Measurements from ENCODE around the gene HLA-B.

Gene HLA-B

GRCh38 chr6:31402324-31403282 lies 45.6 kb upstream of the HLA-B start:
- DNase-seq (ENCODE audit: low read depth in 1 of 2, low spot score in 1 of 2) = no peak
- peak overlapping the region; percentile 45 for H3K4me3 ChIP-seq (replicated peaks; ENCODE audit: insufficient read depth, low read length)
- no peaks in the 10 kb centered on the region for H3K27me3 ChIP-seq (ENCODE audit: insufficient read depth, poor library complexity, severe bottlenecking)
- TF ChIP-seq SPI1 (IDR thresholded peaks at IDR 0.05; ENCODE audit: borderline replicate concordance, low read depth) (no peak), GABPA (IDR thresholded peaks at IDR 0.05; ENCODE audit: low read depth) (no peak)
- H3K27ac ChIP-seq (replicated peaks) = no peak overlapping the region; the same call in 1 of the 2 replicates

DNA sequence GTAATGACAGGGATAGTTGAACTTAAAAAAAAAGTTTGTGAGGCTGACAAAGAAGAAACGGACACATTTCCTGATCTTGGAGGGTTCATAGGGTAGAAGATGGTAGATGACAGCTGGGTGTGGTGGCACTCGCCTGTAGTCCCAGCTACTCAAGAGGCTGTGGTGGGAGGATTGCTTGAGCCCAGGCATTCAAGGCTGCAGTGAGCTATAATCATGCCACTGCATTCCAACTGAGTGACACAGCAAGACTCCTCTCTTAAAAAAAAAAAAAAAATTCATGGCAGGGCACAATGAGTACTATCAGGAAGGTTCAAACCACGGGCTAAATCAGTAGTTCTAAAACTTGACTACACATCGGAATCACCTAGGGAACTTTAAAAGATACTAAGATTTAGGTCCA lies 44.4 kb upstream of the HLA-B start:
- no peak for TF ChIP-seq SPI1 (IDR thresholded peaks at IDR 0.05; ENCODE audit: borderline replicate concordance, low read depth)
- TF ChIP-seq POLR2AphosphoS5 (IDR thresholded peaks at IDR 0.05; ENCODE audit: low read depth) = no peak
- no peak for TF ChIP-seq GABPA (IDR thresholded peaks at IDR 0.05; ENCODE audit: low read depth)
- TF ChIP-seq REST (IDR thresholded peaks at IDR 0.05; ENCODE audit: insufficient replicate concordance, low read depth) = no peak
- TF ChIP-seq, protein P1, sequence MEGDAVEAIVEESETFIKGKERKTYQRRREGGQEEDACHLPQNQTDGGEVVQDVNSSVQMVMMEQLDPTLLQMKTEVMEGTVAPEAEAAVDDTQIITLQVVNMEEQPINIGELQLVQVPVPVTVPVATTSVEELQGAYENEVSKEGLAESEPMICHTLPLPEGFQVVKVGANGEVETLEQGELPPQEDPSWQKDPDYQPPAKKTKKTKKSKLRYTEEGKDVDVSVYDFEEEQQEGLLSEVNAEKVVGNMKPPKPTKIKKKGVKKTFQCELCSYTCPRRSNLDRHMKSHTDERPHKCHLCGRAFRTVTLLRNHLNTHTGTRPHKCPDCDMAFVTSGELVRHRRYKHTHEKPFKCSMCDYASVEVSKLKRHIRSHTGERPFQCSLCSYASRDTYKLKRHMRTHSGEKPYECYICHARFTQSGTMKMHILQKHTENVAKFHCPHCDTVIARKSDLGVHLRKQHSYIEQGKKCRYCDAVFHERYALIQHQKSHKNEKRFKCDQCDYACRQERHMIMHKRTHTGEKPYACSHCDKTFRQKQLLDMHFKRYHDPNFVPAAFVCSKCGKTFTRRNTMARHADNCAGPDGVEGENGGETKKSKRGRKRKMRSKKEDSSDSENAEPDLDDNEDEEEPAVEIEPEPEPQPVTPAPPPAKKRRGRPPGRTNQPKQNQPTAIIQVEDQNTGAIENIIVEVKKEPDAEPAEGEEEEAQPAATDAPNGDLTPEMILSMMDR (IDR thresholded peaks at IDR 0.05; ENCODE audit: insufficient read depth, low read length) = no peak
- Histone ChIP-seq H3K4me3 (replicated peaks; ENCODE audit: insufficient read depth, low read length) (peak overlapping the region; percentile 73), H3K27ac (replicated peaks) (peak overlapping the region; percentile 85; the same call in 1 of the 2 replicates), H3K27me3 (ENCODE audit: insufficient read depth, poor library complexity, severe bottlenecking) (no peaks in the 10 kb centered on the region)
- DNase-seq (ENCODE audit: low read depth in 1 of 2, low spot score in 1 of 2) = no peak

GRCh38 chr6:31400467-31401289 lies 43.7 kb upstream of the HLA-B start:
- TF ChIP-seq POLR2AphosphoS5 (IDR thresholded peaks at IDR 0.05; ENCODE audit: low read depth) (peak; percentile 46; the same call in 1 of the 2 replicates), GABPA (IDR thresholded peaks at IDR 0.05; ENCODE audit: low read depth) (no peak)
- peak overlapping the region; percentile 85 for H3K27ac ChIP-seq (replicated peaks)
- peak; percentile 79 to 91 for DNase-seq (ENCODE audit: low read depth in 1 of 2, low spot score in 1 of 2)
- H3K4me3 ChIP-seq (replicated peaks; ENCODE audit: insufficient read depth, low read length) = peak overlapping the region; percentile 73
- no peaks in the 10 kb centered on the region for H3K27me3 ChIP-seq (ENCODE audit: insufficient read depth, poor library complexity, severe bottlenecking)

DNA sequence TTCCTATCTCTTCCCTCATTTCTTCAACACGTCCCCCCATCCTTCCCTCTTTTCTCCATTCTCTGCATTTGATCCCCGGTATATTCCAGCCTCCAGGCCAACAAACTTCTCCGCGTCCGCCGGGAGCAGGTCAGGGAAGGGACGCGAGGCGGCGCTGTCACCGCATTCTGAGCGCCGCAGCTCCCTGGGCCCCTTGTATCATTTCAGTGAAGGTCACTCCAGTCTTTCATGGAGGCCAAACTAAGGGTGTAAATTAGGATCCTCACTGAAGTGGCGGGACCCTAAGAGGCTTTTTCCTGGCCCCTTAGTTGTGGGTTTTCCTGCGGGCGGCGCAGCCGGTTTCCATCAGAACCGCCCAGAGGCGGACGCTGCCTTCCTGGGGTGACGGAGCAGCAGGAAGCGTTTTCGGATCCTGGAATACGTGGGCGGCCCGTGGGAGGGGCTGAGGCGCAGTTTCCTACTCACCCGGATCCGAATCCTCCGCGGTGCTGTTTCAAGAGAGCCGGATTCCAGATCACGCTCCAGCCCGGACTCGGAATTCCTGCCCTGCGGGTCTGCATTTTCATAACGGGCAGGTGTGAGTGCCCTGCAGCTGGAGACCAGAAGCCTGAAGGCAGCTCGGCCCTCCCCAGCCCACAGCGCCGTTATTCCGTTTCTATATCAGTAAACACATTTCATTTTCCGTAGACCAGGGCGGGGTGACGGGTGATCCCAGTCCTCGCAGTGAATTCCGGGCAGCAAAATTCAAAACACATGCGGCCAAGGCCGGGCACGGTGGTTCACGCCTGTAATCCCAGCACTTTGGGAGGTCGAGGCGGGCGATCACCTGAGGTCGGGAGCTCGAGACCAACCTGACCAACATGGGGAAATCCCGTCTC lies 42.8 kb upstream of the HLA-B start:
- DNase-seq (ENCODE audit: low read depth in 1 of 2, low spot score in 1 of 2) = peak; percentile 77 to 91
- TF ChIP-seq REST (IDR thresholded peaks at IDR 0.05; ENCODE audit: insufficient replicate concordance, low read depth) = no peak
- TF ChIP-seq, protein P1 (IDR thresholded peaks at IDR 0.05; ENCODE audit: insufficient read depth, low read length) = peak; percentile 74
- Histone ChIP-seq H3K27me3 (ENCODE audit: insufficient read depth, poor library complexity, severe bottlenecking) (no peaks in the 10 kb centered on the region), H3K27ac (replicated peaks) (peak overlapping the region; percentile 85), H3K4me3 (replicated peaks; ENCODE audit: insufficient read depth, low read length) (peak overlapping the region; percentile 73)
